ENCODE results near the gene ADISSP.
A peak's percentile ranks its signal among the peaks of the same experiment; 100 is the strongest.

ADISSP gene

DNA sequence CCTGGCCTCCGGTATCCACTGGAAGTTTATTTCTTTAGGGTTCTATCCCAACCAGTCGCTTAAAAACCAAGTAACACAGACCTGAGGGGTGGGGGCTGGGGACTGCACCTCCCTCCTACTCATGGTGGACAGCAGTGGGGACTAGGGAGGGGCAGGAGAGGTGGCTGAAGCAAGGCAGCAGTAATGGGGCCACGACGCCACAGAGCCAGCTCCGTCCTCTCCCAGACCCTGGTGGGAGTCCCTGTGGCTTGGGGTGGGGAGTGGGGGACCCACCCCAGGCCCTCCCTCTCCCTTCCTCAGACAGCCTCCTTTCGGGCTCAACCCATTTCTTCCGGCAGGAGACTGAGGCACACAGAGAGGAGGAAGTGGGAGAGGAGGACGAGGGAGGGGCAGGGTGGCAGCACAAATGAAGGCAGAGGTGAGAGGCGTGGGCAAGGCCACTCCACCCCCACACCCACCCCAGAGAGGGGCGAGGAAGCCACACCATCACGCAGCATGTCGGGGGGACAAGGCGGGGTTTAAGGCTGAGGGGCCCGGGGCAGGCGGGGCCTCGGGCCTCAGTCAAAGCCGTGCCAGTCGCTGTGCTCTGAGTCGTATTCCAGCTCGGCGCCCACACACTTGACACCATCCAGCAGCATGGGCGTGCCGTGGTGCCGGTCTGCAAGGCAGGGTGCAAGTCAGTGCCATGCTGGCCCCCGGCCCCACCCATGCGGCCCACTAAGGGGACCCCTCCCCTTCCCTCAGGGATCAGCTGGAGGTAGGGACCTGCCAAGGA lies 13.9 kb downstream of the ADISSP start:
- DNase-seq, result no peak

DNA sequence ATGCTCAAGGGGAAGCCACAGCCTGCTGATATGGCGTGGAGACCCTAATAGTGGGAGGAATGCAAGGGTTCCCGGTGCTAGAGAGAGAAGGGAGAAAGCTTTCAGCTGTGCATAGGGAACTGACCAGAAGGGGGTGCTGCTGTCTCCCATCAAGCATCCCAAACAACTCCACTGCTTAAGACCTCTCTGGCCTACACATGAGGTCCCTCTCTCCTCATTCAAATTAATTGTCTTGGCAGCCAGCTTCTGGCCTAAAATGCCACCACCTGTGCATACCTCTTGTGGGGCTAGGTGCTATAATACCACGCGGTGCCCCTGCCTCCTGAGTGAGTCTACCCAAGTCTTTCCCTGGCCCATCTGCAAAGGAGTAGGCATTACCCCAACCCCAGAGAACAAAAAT lies 14.5 kb downstream of the ADISSP start:
- DNase-seq, result no peak

DNA sequence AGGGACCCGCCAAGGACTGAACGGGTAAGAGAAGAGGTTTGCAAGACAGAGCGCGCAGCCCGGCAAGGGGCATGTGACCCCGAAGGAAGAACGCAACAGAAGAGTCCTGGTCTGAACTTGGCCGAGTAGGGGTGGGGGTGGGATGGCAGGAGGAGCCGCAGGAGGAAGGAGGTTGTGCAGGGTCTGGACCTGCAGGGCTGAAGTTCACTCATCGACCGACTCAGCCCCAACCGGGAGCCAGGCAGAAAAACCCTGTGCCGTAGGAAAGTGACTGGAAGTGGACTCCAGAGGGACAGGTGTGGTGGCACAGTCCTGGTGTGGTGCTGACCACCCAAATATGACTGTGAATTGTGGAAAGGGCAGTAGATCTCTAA lies 15.2 kb downstream of the ADISSP start:
- no peak for DNase-seq

DNA sequence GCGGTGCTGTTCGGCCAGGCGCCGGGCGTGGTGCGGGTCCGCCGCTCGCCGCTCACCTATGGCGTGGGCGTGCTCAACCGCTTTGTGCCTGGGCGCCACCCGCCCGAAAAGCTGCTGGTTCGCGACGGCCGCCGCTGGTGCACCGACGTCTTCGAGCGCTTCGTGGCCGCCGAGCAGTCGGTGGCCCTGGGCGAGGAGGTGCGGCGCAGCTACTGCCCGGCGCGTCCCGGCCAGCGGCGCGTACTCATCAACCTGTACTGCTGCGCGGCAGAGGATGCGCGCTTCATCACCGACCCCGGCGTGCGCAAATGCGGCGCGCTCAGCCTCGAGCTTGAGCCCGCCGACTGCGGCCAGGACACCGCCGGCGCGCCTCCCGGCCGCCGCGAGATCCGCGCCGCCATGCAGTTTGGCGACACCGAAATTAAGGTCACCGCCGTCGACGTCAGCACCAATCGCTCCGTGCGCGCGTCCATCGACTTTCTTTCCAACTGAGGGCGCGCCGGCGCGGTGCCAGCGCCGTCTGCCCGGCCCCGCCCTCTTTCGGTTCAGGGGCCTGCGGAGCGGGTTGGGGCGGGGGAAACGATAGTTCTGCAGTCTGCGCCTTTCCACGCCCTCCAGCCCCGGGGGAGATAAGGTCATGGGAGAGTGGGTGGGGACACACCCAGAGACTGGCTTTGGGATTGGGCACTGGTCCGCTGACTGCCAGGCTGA lies 15.7 kb downstream of the ADISSP start:
- DNase-seq, result peak; percentile 75

DNA sequence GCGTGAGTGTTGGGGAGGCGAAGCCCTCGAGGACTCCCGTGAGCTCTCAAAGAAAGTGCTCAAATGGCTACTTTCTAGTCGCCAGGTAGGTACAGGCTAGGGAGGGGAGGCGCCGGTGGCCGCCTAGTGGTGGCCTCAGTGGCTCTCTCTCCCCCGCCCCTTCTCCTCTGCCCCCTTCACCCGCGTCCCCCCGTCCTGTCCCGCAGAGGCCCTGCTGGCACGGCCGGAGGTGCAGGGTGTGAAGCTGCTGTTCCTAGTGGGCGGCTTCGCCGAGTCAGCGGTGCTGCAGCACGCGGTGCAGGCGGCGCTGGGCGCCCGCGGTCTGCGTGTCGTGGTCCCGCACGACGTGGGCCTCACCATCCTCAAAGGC lies 16.3 kb downstream of the ADISSP start:
- DNase-seq, result no peak

DNA sequence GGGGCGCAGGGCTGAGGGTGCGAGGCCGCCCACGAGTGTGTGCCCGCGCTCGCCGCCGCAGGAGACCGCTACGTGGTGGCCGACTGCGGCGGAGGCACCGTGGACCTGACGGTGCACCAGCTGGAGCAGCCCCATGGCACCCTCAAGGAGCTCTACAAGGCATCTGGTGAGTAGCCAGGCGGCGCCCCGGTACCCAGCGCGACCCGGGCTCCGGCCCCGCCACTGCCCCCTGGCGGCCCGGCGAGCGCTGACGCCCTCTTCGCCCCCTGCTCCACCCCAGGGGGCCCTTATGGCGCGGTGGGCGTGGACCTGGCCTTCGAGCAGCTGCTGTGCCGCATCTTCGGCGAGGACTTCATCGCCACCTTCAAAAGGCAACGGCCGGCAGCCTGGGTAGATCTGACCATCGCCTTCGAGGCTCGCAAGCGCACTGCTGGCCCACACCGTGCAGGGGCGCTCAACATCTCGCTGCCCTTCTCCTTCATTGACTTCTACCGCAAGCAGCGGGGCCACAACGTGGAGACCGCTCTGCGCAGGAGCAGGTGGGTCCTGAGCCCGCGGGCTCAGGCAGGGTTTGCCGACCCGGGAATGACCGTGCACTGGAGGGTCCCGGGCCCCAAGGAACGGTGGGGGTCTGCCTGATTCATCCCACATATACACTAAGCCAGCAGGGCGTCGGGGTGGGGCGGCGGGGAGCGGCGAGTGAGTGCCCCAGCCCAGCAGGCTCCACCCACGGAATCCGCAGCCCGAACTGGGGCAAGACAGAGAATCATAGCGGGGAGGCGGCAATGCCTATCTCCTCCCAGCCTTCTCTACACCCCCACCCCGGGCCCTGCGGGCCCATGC lies 17.6 kb downstream of the ADISSP start:
- peak; percentile 83 for DNase-seq

DNA sequence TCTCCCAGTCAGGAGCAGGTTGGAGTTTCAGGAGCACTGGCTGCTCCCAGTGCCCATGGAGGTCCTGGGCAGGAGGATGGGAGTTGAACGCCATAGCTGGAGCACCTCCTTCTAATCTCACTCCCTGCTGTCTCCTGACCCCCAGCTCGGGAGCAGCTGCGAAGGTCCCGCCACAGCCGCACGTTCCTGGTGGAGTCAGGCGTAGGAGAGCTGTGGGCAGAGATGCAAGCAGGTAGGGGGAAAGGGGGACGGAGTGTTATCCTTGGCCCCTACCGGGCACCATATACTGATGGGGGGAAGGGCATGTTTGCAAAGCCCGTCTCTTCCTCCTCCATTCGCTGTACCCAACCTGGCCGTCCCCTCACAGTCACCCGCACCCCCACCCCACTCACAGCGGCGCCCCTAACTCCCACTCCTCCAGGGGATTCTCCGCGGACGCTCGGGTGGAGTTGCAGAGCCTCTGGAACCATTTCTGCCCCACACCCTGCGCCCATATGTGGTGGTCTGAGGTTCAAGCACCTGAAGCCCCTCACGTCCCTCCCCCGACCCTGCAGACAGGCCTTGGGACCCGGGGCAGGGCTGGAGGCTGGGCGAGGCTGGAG lies 18.4 kb downstream of the ADISSP start:
- DNase-seq, result no peak

DNA sequence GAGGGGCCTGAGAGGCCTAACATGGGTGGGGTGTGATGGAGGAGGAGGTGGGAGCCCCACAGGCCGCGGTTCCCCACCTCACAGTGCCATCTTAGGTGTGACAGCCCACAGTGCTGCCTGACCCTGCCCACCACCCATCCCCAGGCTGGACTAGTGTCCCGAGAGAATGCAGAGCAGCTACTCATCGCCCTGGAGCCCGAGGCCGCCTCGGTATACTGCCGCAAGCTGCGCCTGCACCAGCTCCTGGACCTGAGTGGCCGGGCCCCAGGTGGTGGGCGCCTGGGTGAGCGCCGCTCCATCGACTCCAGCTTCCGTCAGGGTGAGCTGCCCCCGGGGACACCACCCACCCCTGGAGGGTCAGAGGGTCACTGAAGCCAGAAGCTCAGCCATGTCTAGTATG lies 19.5 kb downstream of the ADISSP start:
- DNase-seq, result no peak

DNA sequence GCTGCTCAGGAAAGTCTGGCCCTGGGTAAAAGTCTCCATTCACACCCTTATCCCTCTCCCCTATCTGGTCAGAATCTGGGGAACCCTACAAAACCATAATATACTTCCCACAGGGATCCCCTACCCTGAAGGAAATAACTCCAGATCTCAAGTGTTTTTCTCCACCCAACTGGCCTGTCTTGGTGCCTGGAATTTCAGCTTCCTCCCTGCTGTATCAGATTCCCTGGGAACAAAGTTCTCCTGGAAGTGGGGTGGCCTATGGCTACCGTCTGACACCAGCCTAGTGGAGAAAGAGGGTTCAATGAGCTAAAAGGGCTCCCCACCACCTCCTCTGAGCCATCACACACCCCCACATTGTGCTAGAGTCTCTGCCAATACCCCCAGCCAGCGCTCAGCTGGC lies 20.1 kb downstream of the ADISSP start:
- no peak for DNase-seq

DNA sequence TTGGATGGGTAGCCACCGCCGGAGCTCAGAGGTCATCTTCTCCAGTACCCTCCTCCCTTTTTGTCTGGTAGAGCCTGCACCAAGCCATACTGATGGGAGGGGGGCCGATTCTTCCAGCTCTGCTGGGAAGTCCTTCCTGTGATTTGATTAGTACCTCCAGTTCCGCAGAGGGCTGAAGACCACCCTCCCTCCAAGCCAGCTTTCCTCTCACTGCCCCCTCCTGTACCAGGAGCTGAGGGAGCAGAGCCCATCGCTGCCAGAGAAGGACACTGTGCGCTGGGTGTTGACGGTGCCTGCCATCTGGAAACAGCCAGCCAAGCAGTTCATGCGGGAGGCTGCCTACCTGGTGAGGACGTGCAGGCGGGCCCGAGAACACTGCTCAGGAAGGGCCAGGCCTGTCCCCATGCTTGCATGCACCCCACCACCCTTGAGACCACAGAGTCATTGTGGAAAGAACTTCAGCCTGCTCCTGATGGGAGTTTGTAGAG lies 21.8 kb downstream of the ADISSP start:
- no peak for DNase-seq

DNA sequence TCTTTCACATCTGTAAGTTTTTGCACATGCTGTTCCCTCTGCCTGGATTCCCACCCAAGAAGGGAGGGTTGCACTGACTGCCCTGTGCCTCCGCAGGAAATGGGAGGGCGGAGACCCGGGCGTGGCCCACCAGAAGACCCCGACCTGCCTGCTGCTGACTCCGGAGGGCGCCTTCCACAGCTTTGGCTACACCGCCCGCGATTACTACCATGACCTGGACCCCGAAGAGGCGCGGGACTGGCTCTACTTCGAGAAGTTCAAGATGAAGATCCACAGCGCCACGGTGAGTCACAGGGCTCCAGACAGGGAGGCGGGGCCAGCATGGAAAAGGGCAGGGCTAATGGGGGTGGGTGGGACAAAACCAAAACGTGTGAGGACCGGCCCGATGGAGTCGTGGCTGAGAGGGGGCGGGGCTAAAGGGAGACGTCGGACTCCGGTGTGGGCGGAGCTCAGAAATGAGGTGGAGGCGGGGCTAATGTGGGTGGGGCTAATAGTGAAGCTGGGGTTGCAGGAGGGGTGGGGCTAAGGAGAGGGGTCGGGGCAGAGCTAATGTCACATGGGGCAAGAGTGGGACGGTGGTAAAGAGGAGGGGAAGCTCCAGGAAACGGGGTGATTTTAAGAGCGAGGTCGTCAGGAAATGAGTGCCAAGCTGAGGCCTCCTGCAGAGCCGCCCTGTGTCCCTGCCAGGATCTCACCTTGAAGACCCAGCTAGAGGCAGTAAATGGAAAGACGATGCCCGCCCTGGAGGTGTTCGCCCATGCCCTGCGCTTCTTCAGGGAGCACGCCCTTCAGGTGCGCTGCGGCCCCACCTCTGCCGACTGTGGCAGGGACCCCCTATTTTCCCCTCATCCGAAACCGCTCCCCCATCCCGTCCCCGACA lies 22.5 kb downstream of the ADISSP start:
- peak; percentile 80 for DNase-seq

DNA sequence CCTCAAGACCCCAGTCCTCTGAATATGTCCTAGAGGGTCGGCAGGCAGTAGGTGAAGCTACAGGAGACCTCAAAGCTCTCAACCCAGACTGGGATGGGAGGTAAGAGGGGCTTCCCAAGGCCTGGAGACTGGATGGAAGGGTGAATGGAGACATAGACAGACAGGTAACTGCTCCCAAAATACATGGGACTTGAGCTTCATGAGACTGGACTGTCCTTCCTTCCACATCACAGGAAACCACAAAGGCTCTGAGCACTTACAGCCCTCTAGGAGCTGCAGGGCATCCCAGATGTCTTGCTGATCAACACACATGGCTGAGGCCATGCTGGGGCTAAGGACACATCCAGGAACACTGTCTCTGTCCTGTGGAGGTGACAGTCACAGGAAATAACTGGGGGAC lies 23.5 kb downstream of the ADISSP start:
- no peak for DNase-seq

DNA sequence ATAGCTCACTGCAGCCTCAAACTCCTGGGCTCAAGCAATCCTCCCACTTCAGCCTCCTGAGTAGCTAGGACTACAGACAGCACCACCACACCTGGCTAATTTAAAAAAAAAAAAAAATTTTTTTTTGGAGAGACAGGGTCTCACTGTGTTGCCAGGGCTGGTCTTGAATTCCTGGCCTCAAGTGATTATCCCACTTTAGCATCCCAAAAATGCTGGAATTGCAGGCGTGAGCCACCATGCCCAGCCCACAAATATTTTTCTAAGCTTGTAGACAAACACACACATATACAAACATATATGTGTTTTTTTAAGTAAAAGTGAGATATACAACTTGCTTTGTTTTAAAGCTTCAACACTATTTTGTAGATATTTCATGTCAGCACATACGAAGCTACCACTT lies 24.3 kb downstream of the ADISSP start:
- no peak for DNase-seq

DNA sequence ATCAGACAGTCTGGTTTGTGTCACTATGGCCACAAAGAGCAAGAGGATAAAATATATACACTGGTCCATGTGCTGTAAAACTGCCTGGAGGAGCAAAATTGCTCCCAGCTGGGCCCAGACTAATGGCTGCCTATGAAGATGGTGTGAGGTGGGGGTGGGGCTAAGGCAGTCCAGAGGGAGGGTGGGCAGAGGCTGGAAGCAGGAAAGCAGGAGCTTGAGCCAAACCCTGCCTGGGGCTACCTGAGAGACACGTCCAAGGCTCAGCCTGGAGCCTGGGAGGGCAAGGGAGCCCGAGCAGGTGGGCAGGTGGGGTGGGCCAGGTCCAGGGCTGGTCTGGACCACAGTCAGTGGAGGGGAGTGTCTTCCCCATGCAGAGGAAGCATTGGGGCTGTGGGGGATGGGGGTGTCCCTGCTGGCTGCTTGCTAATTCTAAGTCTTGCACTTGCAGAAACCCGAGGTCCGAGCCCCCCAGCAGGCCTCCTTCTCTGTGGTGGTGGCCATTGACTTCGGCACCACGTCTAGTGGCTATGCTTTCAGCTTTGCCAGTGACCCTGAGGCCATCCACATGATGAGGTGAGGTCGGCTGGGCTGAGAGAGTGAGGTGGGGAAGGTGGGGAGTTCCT lies 25.6 kb downstream of the ADISSP start:
- no peak for DNase-seq

DNA sequence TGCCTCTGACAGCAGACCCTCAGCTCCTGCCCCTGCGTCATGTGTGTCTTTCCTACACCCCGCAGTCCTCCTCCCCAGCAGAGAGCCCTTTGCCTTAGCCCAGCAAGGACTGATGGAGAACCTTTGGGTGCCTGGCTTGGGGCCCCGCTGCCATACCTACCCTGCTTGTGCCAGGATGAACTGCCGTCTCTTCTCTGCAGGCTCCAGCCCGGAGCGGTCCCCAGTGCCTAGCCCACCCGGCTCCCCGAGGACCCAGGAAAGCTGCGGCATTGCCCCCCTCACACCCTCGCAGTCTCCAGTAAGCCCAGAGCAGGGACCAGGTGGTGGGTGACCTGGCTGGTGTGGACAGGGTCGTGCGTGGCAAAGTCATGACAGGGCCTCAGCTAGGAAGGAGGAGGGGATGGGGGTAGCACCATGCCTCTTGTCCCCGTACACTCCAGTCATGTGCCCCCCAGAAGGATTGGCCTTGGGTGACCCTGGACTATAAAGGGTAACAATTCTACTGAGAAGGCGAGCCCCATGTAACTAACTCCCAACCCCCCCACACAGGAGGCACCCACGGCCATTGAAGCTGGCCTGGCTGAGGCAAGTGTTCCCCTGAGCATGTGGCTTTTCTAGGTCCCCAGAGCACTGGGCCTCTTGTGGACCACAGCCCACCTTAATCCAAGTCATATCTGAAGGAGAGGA lies 26.8 kb downstream of the ADISSP start:
- no peak for DNase-seq

DNA sequence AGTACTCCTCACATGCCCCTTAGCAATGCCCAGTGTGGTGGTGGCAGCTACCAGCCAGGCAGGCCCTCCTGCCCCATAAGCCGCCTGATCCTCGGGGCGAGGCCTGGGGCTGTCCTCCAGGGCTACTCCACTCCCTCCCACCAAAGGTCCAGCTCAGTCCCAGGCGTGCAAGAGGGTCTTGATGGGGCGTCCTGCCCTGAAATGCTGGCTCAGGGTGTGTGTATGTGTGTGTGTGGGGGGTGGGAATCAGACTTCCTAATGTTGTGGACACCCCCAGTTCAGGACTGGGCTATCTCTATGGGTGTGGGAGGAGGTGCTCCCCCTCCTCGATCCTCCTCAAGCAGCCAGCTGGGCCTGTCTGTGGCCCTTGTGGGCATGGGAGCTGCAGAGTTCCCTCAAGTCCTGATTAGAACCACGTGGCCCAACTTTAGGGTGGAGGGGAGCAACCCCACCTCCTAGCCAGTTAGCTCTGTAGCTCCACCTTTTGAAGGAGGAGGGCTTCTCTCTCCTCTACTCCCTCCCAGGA lies 27.6 kb downstream of the ADISSP start:
- no peak for DNase-seq

DNA sequence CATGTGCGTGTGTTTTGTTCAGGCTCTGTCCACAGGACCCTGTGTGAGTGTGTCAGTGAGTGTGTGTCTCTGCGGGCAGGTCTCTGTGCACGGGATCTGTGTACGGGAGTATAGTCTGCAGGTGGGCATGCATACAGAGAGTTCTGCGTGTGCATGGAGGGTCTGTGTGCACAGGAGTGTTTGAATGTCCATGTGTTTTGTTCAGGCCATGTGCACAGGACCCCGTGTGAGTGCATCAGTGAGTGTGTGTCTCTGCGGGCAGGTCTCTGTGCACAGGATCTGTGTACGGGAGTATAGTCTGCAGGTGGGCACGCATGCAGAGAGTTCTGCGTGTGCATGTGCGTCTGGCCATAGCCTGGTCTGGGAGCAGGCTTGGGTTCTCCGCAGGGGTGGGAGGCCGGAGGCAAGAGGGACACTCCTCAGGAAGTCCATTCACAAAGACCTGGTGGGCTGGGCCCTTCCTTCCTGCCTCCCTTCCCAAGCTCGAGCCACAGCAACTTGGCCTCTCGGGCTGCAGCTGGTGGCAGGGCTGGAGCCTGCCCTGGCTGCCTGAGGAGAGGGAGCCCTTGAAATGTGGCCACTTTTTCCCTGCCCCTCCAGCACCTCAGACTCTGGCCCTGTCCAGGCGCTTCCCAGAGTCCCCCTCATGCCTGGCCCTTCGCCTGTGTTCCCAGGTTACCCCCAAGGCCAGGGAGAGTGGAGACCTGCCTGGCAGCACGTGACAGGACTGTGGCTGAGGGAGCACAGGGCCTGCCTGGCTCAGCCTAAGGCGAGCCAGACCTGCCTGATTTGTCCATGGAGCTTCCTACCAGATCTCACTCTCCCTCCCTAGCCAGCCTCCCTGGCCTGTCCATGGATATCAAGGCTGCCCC lies 28.3 kb downstream of the ADISSP start:
- DNase-seq, result no peak

DNA sequence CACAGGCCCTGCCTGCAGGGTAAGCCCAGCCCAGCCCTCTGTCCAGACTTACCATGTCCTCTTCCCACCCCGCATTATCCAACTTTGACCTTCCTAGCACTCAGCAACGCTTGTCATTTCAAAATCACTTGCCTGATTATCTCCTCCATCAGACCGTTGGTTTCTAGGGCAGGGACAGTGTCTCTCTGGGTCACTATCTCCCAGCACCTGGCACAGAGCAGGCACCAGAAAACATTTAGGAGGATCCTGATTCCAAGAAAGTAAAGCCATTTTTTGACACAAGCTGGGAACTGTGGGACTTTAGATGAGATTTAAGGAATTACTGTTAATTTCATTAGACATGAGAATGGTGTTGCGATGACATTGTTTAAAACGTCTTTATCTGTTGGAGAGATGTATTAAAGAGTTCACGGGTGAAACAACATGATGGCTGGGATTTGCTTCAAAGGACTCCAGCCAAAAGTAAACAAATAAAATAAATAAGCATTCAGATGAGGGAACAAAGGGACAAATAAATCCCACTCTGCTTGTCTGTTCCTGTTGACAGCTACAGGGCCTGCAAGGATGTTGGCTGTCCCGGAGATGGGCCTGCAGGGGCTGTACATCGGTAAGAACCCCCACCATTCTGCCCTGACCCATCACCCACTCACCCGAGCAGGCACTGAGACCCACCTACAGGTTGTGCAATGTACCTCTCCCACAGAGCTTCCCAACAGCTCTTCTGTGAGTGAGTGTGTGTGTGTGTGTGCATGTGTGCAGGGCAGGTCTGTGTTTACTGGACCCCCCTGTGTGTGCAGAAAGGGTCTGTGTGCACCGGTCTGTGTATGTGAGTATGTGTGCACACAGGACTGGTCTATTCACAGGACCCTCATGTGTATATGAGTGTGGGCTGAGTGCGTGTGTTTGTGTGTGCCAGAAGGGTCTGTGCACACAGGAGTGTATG lies 29.2 kb downstream of the ADISSP start:
- no peak for DNase-seq

DNA sequence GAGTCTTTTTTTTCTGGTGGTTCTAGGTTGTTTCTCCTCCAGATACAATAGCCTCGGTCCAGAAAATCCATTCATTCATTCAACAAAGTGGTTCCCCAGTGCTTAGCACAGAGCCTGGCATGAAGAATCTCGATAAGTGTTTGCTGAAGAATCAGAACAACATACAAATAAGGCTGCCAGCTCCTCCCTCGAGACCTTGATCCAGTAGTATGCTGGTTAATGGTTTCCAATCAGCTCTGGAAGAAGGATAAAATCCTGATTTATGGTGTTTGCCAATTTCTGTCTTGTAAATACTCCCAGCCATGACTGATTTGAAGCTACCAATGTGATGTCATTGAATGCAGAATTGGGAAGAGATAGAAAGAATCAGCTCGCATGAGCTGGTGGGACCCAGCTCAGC lies 31.8 kb downstream of the ADISSP start:
- DNase-seq, result no peak

Measured in activated CD8-positive, alpha-beta memory T cell treated with anti-CD3 and anti-CD28 coated beads, Interleukin-2, amount 50 U/mL, for 48 hours (primary cell).